SK-N-MC (cell line): ENCODE measurements around the gene NUDCD2.

Experiments
- EZH2 ChIP-seq: fragments of 200-600 bp; sonication (generic); IDR thresholded peaks from one replicate; pipeline ENCODE4 v1.6.1; 2017; ENCODE audit warnings: antibody characterized with exemption
- FOXP2 ChIP-seq: optimal IDR thresholded peaks from 2 replicates; pipeline ENCODE3; 2011; ENCODE audit warnings: mild to moderate bottlenecking, moderate library complexity; ENCODE audit not compliant: insufficient read depth; ENCODE audit errors: extremely low read length, control extremely low read depth
- POLR2AphosphoS5 ChIP-seq: IDR thresholded peaks from 2 replicates; pipeline ENCODE4 v1.6.1; 2012; ENCODE audit warnings: mild to moderate bottlenecking, low read depth, low read length, borderline replicate concordance

GRCh38 chr5:163444526-163444925 lies 15.4 kb downstream of the NUDCD2 start:
- TF ChIP-seq EZH2, result no peak
- TF ChIP-seq POLR2AphosphoS5, result no peak
- no peak for TF ChIP-seq FOXP2
